Panc1 (cell line): ENCODE measurements around the gene ECD. TPM values are rescaled to one million over a fixed set of nuclear protein-coding genes. Genes with fewer than 3 reads are reported as not detected.

Source experiments
- ATAC-seq: fragments of 200-7000 bp; cut with Tn5 transposase; 2 replicates; pipeline ENCODE4 v1.9.1; 2020; ENCODE audit warnings: mild to moderate bottlenecking, moderate library complexity
- BruUV-seq: library from RNA; stranded (reverse); fragments of 400-500 nt; replicated peaks from 2 replicates; lab custom pipeline; 2021; lab: Mats Ljungman, UMichigan
- CTCF ChIA-PET: fragments of 300-600 bp; sonication (Branson Sonifier 250); formaldehyde crosslinking; loops from one replicate; lab custom pipeline; 2022; ENCODE audit warnings: antibody characterized with exemption; lab: Charles Lee
- POLR2A ChIA-PET: fragments of 300-600 bp; sonication (Branson Sonifier 250); formaldehyde crosslinking; loops from one replicate; lab custom pipeline; 2022; ENCODE audit warnings: antibody characterized with exemption; lab: Charles Lee
- DNase-seq: peaks from one replicate; pipeline ENCODE4 v3.0.0-alpha.2; 2010; ENCODE audit warnings: low read depth, low spot score
- H3K27ac ChIP-seq: 2 replicates; pipeline ENCODE4 v1.5.1; 2011; ENCODE audit warnings: mild to moderate bottlenecking, low read length, inconsistent platforms
- H3K27me3 ChIP-seq: fragments of 200-500 bp; sonication (Bioruptor generic); 2 replicates; pipeline ENCODE4 v1.6.0; 2014; ENCODE audit warnings: low read length, inconsistent platforms; ENCODE audit not compliant: control insufficient read depth, insufficient read depth
- H3K36me3 ChIP-seq: fragments of 200-500 bp; sonication (Bioruptor generic); 2 replicates; pipeline ENCODE4 v1.5.1; 2014; ENCODE audit warnings: inconsistent platforms, mild to moderate bottlenecking, low read length, moderate library complexity; ENCODE audit not compliant: control insufficient read depth, insufficient read depth
- H3K4me1 ChIP-seq: 2 replicates; pipeline ENCODE4 v1.5.1; 2011; ENCODE audit warnings: inconsistent platforms, mild to moderate bottlenecking, low read length, moderate library complexity; ENCODE audit not compliant: control insufficient read depth, insufficient read depth
- H3K4me3 ChIP-seq, 2 experiments: 2 replicates each; pipeline ENCODE4 v1.5.1; 2011 to 2012; ENCODE audit warnings: low read depth in 2 of 2, low read length in 2 of 2, mild to moderate bottlenecking in 2 of 2, inconsistent platforms in 1 of 2, moderate library complexity in 1 of 2
- H3K9me3 ChIP-seq: fragments of 200-500 bp; sonication (Bioruptor generic); 2 replicates; pipeline ENCODE4 v1.5.1; 2014; ENCODE audit warnings: low read depth, mild to moderate bottlenecking, inconsistent platforms, low read length, moderate library complexity; ENCODE audit not compliant: control insufficient read depth, insufficient read depth
- CTCF ChIP-seq: fragments of 450-650 bp; IDR thresholded peaks from 2 replicates; pipeline ENCODE4 v1.5.1; 2017; ENCODE audit warnings: mild to moderate bottlenecking
- POLR2AphosphoS5 ChIP-seq: IDR thresholded peaks from 2 replicates; pipeline ENCODE4 v1.6.1; 2012; ENCODE audit warnings: mild to moderate bottlenecking, low read depth, low read length, moderate library complexity
- REST ChIP-seq, 2 experiments: IDR thresholded peaks; 2 replicates each; pipeline ENCODE4 v1.6.1; 2011 to 2012; ENCODE audit warnings: low read depth in 2 of 2, control low read depth in 1 of 2, low read length in 1 of 2, mild to moderate bottlenecking in 1 of 2, moderate library complexity in 1 of 2; ENCODE audit not compliant: insufficient read depth in 1 of 2
- SIN3A ChIP-seq: IDR thresholded peaks from 2 replicates; pipeline ENCODE4 v1.6.1; 2012; ENCODE audit warnings: low read depth, mild to moderate bottlenecking, low read length, moderate library complexity, borderline replicate concordance; ENCODE audit not compliant: insufficient read depth
- TCF7L2 ChIP-seq: IDR thresholded peaks from 2 replicates; pipeline ENCODE4 v1.6.1; 2011; ENCODE audit warnings: mild to moderate bottlenecking, low read depth, low read length, inconsistent platforms
- in situ Hi-C: cut with HindIII; loops from 2 replicates; pipeline ENCODE4 v1.10.0; 2016; ENCODE audit warnings: low sequenced_read_pairs, low pct_unique_long_range_greater_than_20kb
- intact Hi-C: fragments of 100-400 bp; cut with micrococcal nuclease; formaldehyde crosslinking; loops from one replicate; pipeline ENCODE4 v1.10.0; 2022; ENCODE audit not compliant: unreplicated experiment
- total RNA-seq: library from RNA; stranded (reverse); gene quantifications from one replicate; pipeline ENCODE4 v1.2.1, GENCODE V29; 2021; ENCODE audit not compliant: unreplicated experiment

The ECD gene
- total RNA-seq, 1 experiment from 2014 or later = 53.9 TPM

GRCh38 chr10:73131913-73132686 is 35.7 kb downstream of the ECD start:
- no peaks in the 10 kb centered on the region for H3K27me3 ChIP-seq
- in situ Hi-C loops (no loop called here), intact Hi-C loops (no loop called here)
- ChIA-PET POLR2A (no interaction called here), CTCF (no interaction called here)
- H3K4me3 ChIP-seq = no peak overlapping the region
- no peak for ATAC-seq
- peaks cover 10% of the 10 kb centered on the region for H3K4me1 ChIP-seq
- no peaks in the 10 kb centered on the region for H3K9me3 ChIP-seq
- no TSS peak for BruUV-seq
- no peak overlapping the region for H3K27ac ChIP-seq
- peaks cover 52% of the 10 kb centered on the region for H3K36me3 ChIP-seq
- TF ChIP-seq SIN3A = no peak
- DNase-seq = no peak

- intact Hi-C loops (no loop called here), in situ Hi-C loops (no loop called here)
- DNase-seq = no peak
- TF ChIP-seq POLR2AphosphoS5 = no peak
- TF ChIP-seq SIN3A = no peak
- no peak for TF ChIP-seq REST (IDR thresholded peaks at IDR 0.05; ENCODE audit: insufficient read depth in 1 of 2, low read depth in 2 of 2, low read length in 1 of 2)
- no peak for TF ChIP-seq CTCF
- TF ChIP-seq TCF7L2 = no peak
- H3K4me1 ChIP-seq = peaks cover 10% of the 10 kb centered on the region
- H3K36me3 ChIP-seq = peaks cover 44% of the 10 kb centered on the region
- H3K27ac ChIP-seq = no peak overlapping the region
- H3K27me3 ChIP-seq = no peaks in the 10 kb centered on the region
- POLR2A ChIA-PET = no interaction called here
- H3K9me3 ChIP-seq = no peaks in the 10 kb centered on the region
- CTCF ChIA-PET = no interaction called here
- ATAC-seq = peak; percentile 58; the same call in 1 of the 2 replicates
- H3K4me3 ChIP-seq = no peak overlapping the region
- BruUV-seq = TSS peak; percentile 69
Measured at GRCh38 chr10:73131301-73131700, 36.5 kb downstream of the ECD start.

DNA sequence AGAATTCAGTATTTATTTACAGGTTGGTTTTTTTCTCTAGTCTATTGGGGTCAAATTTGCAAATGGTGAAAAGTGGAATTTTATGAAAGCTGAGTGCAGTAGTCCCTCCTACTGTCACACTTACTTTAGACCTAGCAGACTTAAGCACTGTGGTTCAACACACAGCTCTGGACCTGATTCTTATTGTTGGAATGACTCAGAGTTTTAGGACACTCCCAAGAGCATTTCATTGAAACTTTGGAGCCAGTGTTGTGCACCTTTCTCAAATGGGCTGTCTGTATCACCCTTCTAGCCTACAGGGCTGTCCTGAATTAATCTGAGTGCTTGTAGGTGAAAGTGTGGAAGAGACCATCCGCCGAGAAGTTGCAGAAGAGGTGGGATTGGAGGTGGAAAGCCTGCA is 41.5 kb downstream of the ECD start:
- peak; percentile 40; the same call in 1 of the 2 replicates for ATAC-seq
- BruUV-seq = no TSS peak
- in situ Hi-C loops = no loop called here

More for the DNA sequence above, 41.5 kb downstream of the ECD start:
- H3K27me3 ChIP-seq = no peaks in the 10 kb centered on the region
- no peaks in the 10 kb centered on the region; the same call in 1 of the 2 replicates for H3K4me1 ChIP-seq
- no peaks in the 10 kb centered on the region for H3K9me3 ChIP-seq
- intact Hi-C loops = no loop called here
- no peak overlapping the region for H3K27ac ChIP-seq
- no peak for TF ChIP-seq CTCF
- no peak for TF ChIP-seq SIN3A
- TF ChIP-seq REST (IDR thresholded peaks at IDR 0.05; ENCODE audit: insufficient read depth in 1 of 2, low read depth in 2 of 2, low read length in 1 of 2) = no peak
- TF ChIP-seq TCF7L2 = no peak
- TF ChIP-seq POLR2AphosphoS5 = no peak
- H3K36me3 ChIP-seq = peaks cover 6% of the 10 kb centered on the region
- H3K4me3 ChIP-seq = no peak overlapping the region
- DNase-seq = no peak
- POLR2A ChIA-PET = no interaction called here
- CTCF ChIA-PET = no interaction called here
